B cell (primary cell): ENCODE measurements around the gene TULP1.

Experiments used
- CTCF ChIP-seq: fragments of 200-600 bp; IDR thresholded peaks from one replicate; pipeline ENCODE4 v1.8.0; 2022; ENCODE audit warnings: antibody characterized with exemption, mild to moderate bottlenecking
- EZH2 ChIP-seq: IDR thresholded peaks from 2 replicates; pipeline ENCODE4 v1.6.1; 2012; ENCODE audit warnings: borderline replicate concordance, low read depth, mild to moderate bottlenecking, moderate library complexity, low read length; ENCODE audit not compliant: insufficient read depth, poor library complexity, severe bottlenecking

DNA sequence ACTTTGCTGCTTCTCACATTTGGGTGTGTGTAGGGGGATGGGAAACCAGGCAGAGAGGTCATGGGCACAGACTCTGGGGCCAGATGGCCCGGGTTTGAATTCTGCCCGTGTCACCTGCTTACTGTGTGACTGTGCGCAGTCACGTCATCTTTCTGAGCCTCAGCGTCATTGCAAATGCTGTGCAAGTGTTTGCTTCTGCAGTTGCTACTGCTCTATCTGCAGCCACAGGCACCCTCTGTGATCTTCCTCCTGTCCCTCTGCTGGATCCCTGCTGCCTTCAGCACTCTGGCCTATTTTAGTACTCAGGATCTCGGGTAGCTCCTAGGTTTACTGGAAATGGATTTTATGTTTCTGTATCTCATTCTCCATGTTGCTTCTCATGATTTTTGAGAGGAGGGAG, 40.6 kb upstream of the TULP1 start:
- no peak for TF ChIP-seq CTCF
- no peak for TF ChIP-seq EZH2
